ENCODE data around the gene ELAVL3. TPM values are rescaled to one million over a fixed set of nuclear protein-coding genes. Genes with fewer than 3 reads are reported as not detected.

The ELAVL3 gene
- total and polyA plus RNA-seq, 2 of the 8 experiments (the other 6 are each of a cell fraction or from before 2014, with no cell fraction given) = 0.80 to 1.0 TPM

DNA sequence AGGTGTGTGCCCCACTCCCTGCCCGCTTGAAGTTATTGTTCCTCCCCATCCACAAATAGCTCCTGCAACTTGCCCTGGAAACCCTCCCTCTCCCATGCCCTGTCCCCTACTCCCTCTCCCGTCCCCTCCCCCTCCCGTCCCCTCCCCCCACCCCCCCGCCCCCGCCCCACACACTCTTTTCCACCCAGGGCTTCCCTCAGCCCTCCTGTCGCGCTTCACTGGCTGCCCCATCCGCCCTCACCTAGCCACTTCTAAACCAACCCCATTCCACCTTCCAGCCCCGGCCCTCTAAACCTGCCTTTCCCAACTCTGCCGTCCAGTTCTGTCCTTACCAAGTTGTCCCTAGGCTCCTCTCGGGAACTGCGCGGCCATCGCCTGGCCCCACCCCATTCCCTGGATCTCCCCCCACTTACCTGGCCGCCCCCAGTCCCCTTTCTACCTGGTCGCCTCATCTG lies 62.7 kb downstream of the ELAVL3 start:
- DNase-seq (ENCODE audit: low read depth in 1 of 2, low spot score in 2 of 2) = no peak
- Histone ChIP-seq H4K91ac (replicated peaks; ENCODE audit: insufficient read length, low read length) (peak overlapping the region; percentile 70), H3K79me2 (ENCODE audit: control insufficient read depth in 1 of 2, insufficient read depth in 2 of 2, low read length in 2 of 2) (no peaks in the 10 kb centered on the region), H3K23ac (ENCODE audit: insufficient read length) (no peak overlapping the region), H4K20me1 (replicated peaks in 1 of 2; ENCODE audit: control insufficient read depth in 1 of 2, insufficient read depth in 2 of 2, low read length in 2 of 2) (no peaks in the 10 kb centered on the region), H3K27me3 (replicated peaks in 1 of 4; ENCODE audit: control insufficient read depth in 3 of 4, extremely low read depth in 1 of 4, insufficient read depth in 3 of 4, low read length in 3 of 4) (peaks cover 0 to 19% (median 12%) of the 10 kb centered on the region in 4 experiments; a peak in 5 of 7 replicates), H4K8ac (ENCODE audit: extremely low read depth, insufficient read depth, low read length) (peak overlapping the region; percentile 94; the same call in 1 of the 2 replicates), H3K23me2 (ENCODE audit: low read depth, low read length) (peaks cover 34% of the 10 kb centered on the region), H2AK5ac (ENCODE audit: low read depth, low read length) (no peak overlapping the region), H3K4me2 (ENCODE audit: insufficient read depth in 1 of 2, low read depth in 2 of 2, low read length in 2 of 2) (peak overlapping the region; percentile 77 to 90), H2BK20ac (ENCODE audit: low read length) (0 out of 2 replicates have a peak overlapping the region, but pooled peaks have one; percentile 72), H2BK12ac (ENCODE audit: low read depth, low read length) (peak overlapping the region; percentile 75; the same call in 1 of the 2 replicates), H3K27ac (ENCODE audit: low read depth, low read length) (peak overlapping the region; percentile 69; the same call in 1 of the 2 replicates), H3K36me3 (ENCODE audit: control insufficient read depth in 2 of 4, insufficient read depth in 4 of 4, low read length in 3 of 4) (0 out of 8 replicates have a peak, but pooled peaks cover 0 to 3% (median 0%) of the 10 kb centered on the region in 4 experiments), H2BK120ac (replicated peaks; ENCODE audit: low read depth, low read length) (peak overlapping the region; percentile 38), H3K79me1 (ENCODE audit: low read depth, low read length) (peaks cover 5% of the 10 kb centered on the region), H3K18ac (ENCODE audit: extremely low read depth, low read length) (peak overlapping the region; percentile 87), H3K4ac (replicated peaks; ENCODE audit: insufficient read length, low read depth, low read length) (no peak overlapping the region), H3K9me3 (ENCODE audit: insufficient read depth in 2 of 2, low read depth in 1 of 2, low read length in 1 of 2) (no peaks in the 10 kb centered on the region), H3K9ac (replicated peaks in 1 of 4; ENCODE audit: extremely low read depth in 1 of 4, low read depth in 3 of 4, low read length in 3 of 4) (peak overlapping the region in 3 of 4 experiments; percentile 58 to 75 (median 67); a peak in 6 of 7 replicates), H2BK5ac (ENCODE audit: low read depth, low read length) (peak overlapping the region; percentile 95; the same call in 1 of the 2 replicates), H2AFZ (ENCODE audit: low read length) (no peak overlapping the region), H4K5ac (ENCODE audit: insufficient read length, low read depth, low read length) (peak overlapping the region; percentile 97), H3K14ac (ENCODE audit: insufficient read length) (no peak overlapping the region), H3K4me1 (replicated peaks in 1 of 4; ENCODE audit: control insufficient read depth in 3 of 4, insufficient read depth in 4 of 4, low read length in 3 of 4) (peaks cover 0 to 15% (median 7%) of the 10 kb centered on the region in 4 experiments; a peak in 5 of 7 replicates), H2BK15ac (ENCODE audit: low read length) (peak overlapping the region; percentile 81; the same call in 1 of the 2 replicates), H3K4me3 (ENCODE audit: extremely low read depth in 1 of 4, insufficient read depth in 2 of 4, low read depth in 3 of 4, low read length in 4 of 4) (peak overlapping the region; percentile 72 to 88 (median 80)), H3K56ac (replicated peaks; ENCODE audit: insufficient read length, low read depth, low read length) (peak overlapping the region; percentile 91)
- WGBS, 2 experiments (ENCODE audit: extremely low coverage in 1 of 2, insufficient coverage in 1 of 2, insufficient read length in 1 of 2, insufficient replicate concordance in 2 of 2, low coverage in 1 of 2, low lambda C conversion rate in 2 of 2, missing lambda C conversion rate in 1 of 2) = 36% methylated on average over 1 of the region's 16 CpGs; no CpG with 5 or more reads in 1 of the 2 experiments
- ChIA-PET CTCF (ENCODE audit: partially characterized antibody) (interaction anchor here (0.6 to 13.7 kb wide), 5 partner anchors 10 to 51 kb away, joined by 3 to 197 read pairs (median 4); partner anchors contain the start of genes EPOR and SWSAP1), POLR2A (ENCODE audit: partially characterized antibody) (interaction anchor here (0.6 to 3.6 kb wide), 20 partner anchors 8 to 124 kb away, joined by 3 to 48 read pairs (median 4); partner anchors contain the start of genes EPOR, ODAD3, PRKCSH and SWSAP1)
- FAIRE-seq = no peak
